ENCODE results near the gene RSPO4.

RSPO4 gene

DNA sequence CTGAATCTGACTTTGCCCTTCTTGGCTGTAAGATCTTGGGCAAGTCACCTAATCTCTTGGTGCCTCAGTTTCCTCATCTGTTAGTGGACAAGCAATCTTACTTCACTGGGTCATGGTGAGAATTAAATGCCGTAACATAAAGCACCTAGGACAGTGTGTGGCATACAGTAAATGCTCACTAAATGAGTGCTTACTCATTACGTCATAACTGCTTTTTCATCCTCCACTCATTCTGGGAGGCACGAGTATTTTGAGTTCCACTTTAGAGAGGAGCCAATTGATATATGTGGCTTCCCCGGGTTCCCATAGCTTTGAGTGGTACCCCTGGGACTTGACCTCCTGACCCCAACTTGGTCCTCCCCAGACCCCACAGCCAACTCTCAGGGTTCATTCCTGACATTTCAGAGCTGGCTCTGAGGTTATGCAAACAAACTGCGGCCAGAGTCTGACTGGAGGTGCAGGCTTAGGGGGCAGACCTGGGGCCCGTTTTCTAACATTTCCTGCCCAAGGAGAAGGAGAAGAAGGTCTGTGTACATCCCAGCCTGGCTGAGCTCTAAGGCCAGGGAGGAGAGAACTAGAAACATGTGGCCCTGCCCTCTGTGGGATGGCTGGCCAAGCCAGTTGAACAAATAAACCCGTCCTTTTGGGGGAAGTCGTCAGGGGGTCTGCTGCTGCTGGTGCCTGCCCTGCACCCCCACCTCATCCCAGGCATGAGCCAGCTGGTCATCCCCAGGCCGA, 91.8 kb downstream of the RSPO4 start:
- no peak for DNase-seq (ENCODE audit: low spot score)

GRCh38 chr20:909641-910040, 92.5 kb downstream of the RSPO4 start:
- DNase-seq (ENCODE audit: low spot score), result no peak

Measured in COLO829 (cell line).